NCI-H82 treated with DMSO at 0.1 percent for 48 hours (cell line): Measurements from ENCODE around the gene SLC18A3.

ENCODE experiments used
- DNase-seq: peaks from one replicate; lab custom pipeline; 2025; ENCODE audit not compliant: unreplicated experiment; lab: John Stamatoyannopoulos, UW

SLC18A3 gene

DNA sequence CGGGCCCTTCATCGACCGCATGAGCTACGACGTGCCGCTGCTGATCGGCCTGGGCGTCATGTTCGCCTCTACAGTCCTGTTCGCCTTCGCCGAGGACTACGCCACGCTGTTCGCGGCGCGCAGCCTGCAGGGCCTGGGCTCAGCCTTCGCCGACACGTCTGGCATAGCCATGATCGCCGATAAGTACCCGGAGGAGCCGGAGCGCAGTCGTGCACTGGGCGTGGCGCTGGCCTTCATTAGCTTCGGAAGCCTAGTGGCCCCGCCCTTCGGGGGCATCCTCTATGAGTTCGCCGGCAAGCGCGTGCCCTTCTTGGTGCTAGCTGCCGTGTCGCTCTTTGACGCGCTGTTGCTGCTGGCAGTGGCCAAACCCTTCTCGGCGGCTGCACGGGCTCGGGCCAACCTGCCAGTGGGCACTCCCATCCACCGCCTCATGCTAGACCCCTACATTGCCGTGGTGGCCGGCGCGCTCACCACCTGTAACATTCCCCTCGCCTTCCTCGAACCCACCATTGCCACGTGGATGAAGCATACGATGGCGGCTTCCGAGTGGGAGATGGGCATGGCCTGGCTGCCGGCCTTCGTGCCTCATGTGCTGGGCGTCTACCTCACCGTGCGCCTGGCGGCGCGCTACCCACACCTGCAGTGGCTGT lies 1.2 kb downstream of the SLC18A3 start:
- peak; percentile 25 for DNase-seq

DNA sequence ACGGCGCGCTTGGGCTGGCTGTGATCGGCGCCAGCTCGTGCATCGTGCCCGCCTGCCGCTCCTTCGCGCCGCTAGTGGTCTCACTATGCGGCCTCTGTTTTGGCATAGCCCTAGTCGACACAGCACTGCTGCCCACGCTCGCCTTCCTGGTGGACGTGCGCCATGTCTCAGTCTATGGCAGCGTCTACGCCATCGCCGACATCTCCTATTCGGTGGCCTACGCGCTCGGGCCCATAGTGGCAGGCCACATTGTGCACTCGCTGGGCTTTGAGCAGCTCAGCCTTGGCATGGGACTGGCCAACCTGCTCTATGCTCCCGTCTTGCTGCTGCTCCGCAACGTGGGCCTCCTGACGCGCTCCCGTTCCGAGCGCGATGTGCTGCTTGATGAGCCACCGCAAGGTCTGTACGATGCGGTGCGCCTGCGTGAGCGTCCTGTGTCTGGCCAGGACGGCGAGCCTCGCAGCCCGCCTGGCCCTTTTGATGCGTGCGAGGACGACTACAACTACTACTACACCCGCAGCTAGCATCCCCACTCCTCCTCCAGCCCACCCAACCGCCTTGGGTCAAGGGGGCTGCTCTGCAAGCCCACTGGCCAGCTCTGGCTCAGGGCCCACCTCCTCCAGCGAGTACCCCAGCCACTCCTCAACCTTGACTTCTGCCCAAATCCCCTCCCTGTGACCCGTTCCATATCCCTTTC lies 1.9 kb downstream of the SLC18A3 start:
- DNase-seq = no peak

DNA sequence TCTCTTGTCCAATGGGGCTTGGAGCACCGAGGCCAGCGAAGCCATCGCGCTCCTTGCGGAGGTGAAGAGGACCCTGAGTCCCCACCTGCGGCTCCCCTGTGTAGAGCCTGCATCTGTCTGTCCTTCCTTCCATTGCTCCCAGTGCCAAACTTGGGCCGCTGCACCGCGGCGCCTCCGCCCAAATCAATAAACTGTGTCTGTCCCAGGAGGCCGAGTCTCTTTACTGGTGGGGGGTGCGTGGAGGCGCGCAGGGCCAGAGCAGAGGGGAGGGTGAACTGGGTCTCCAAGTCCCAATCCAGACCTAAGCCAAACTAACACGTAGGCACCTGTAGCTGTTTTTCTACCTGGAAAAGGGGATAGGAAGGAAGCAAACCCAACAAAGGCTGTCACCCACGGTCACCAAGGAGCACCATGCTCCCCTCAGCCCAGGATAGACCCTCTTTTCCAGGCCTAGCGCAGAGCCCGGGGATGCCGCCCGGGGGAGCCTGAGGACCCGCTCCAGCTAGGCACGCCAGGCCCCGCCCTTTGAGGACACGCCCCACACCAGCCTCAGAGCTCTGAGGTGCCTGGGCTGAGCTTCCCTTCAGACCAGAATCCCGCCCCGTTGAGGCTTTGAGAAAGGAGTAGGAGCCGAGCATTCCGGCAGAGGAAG lies 2.5 kb downstream of the SLC18A3 start:
- DNase-seq = peak; percentile 42

DNA sequence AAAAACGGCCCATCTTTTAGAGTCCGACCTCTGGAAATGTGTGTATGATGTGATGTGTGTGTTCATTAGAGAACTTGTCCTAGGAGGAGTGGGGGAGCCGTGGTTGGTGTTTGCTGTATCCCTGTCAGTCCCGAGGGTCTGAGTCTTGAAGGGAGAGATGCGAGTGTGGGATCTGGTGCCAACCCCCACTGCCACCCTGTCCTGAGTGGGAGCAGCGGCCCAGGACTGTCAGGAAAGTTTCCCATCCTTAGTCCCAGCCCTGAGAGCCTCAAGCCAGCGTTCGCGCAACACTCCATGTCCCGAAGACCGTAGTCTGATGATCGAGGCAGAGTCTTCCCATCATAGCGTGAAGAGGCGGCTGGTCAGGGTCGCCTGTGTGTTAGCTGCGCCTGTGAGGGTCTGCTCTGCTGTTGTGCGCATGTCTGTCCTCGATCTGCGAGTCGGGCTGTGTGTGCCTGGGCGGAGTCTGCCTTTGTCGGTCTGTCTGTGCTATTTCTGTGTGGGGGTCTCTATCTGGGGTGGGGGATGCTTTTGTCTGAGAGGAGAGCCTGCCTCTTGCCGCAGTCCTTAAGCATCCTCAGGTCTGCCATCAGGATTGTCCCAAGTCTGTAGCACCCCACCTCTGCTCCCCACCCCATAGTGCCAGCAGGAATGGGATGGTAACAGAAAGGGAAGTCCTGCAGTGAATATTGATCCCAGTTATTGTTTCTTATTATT lies 3.2 kb downstream of the SLC18A3 start:
- DNase-seq = no peak

DNA sequence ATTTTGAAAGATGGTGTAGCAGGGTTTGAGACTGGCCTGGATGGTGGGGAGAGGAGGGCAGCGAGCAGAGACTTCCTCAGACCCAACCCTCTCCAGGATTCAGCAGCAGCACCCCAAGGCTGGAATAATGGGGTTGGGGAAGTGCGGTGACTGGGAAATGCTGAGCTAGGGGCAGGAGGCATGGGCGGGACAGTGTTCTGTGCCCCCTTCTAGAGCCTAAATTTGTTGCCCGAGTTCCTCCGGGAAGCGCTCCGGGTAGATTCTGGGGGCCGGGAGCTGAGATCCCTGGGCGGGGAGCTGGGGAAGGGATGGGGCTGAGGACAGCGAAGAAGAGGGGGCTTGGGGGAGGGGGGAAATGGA lies 3.8 kb downstream of the SLC18A3 start, which contains the start of gene CHAT:
Gene CHAT, plus strand, starts transcription at position 156 of the 360 bp plus-strand sequence. Its CDS starts 153 bp downstream, at position 309.
- no peak for DNase-seq

DNA sequence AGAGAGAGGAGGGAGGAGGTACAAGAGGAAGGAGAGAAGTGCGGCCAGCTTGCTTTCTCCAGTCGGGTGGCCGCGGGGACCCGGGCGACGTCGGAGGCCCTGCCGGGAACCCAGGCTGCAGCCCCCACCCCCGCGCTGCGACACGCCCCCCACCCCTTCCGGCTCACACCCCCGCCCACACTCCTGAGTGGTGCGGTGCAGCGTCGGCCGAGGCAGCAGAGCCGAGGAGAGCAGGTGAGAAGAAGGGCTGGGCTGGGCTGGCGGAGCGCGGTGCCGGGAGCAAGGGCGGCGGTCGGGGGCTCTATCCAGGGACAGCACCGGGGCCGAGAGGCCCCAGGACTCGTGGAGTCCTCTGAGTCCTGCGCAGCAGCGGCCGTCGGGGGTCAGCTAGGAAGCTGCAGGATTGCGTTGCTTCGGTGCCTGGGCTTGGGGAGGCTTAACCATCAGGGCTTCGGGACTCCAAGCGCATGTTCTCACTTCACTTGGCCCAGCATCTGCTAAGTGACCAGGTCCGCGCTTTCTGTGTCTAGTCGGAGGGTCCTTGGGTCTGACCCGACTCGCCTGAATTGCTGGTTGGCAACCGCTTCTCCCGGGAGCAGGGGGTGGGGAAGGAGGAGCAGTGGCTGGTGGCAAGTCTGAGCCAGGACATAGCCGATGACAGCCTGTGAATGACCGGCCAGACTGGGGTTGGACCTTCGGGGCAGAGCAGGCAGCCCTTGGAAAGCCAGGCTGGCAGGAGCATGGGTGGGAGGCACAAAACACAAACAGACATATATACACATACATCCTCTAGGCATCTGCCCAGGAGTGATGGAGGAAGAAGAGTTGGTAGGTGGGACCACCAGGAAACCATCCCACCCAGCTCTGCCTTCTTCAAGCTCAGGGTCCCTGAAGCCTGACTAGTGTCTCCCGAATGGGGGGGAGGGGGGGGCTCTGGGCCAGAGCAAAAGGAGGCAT lies 4.4 kb downstream of the SLC18A3 start:
- DNase-seq = no peak

DNA sequence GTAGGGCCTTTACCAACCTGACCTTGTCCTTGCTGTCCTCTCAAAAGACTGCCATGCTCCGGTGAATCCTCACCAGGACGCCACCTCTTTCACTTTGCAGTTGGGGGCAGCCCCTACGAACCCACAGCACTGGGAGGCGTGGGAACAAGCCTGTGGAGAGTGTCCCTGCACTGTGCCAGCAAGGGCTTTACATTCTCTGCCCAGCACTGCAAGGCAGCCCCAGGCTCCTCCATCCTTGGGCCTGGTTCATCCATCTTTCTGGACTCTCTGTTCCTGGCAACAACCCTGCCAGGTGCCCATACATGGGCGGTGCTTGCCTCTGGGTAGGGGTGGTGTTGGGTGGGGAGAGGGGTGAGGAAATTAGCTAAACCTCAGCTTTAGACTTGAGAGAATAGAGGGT lies 5.1 kb downstream of the SLC18A3 start:
- no peak for DNase-seq

DNA sequence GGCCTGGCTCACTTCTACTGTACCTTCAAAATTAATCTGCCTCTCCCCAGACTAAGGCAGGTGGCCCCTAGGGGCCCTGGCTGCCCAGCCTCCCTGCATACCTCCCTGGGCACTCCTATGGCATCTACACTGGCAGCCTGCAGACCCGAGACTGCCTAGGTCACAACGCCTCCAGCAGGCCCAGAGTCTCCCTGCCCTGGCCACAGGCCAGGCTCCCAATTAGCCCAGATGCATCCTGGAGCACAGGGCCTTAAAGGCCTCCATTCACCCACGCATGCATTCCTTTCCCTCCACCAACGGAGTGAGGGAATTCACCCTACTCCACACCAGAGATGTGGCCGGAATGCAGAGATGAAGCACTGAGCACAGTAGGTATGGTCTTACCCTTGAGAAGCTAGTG lies 5.6 kb downstream of the SLC18A3 start:
- no peak for DNase-seq

DNA sequence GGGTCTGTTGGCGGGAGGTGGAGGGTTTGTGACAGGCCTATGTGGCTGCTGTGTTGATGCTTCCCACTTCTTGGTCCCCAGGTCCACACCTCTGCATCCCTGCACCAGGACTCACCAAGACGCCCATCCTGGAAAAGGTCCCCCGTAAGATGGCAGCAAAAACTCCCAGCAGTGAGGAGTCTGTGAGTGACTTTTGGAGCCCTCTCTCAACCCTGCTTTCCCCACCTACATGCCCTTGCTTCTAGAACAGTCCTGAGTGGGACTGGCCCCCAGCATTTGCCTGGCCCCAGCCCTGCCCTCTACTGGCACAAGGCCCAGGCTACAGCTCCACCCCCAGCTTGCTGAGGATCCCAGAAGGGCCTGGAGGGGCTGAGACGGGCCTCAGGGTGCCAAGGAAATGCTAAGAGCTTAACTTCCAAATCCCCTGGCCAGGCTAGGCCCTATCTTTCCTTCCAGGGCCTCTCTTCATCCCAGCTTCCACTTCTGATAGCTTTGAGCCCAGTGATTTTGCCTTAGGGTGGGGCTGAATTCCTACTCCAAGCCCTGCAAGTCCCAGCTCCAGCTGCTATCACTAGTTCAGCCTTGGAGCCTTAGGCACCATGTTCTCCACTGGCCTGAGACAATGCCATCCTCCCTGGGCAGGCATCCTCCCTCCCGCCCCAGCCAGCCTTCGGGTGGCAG lies 6.5 kb downstream of the SLC18A3 start:
- peak; percentile 17 for DNase-seq

DNA sequence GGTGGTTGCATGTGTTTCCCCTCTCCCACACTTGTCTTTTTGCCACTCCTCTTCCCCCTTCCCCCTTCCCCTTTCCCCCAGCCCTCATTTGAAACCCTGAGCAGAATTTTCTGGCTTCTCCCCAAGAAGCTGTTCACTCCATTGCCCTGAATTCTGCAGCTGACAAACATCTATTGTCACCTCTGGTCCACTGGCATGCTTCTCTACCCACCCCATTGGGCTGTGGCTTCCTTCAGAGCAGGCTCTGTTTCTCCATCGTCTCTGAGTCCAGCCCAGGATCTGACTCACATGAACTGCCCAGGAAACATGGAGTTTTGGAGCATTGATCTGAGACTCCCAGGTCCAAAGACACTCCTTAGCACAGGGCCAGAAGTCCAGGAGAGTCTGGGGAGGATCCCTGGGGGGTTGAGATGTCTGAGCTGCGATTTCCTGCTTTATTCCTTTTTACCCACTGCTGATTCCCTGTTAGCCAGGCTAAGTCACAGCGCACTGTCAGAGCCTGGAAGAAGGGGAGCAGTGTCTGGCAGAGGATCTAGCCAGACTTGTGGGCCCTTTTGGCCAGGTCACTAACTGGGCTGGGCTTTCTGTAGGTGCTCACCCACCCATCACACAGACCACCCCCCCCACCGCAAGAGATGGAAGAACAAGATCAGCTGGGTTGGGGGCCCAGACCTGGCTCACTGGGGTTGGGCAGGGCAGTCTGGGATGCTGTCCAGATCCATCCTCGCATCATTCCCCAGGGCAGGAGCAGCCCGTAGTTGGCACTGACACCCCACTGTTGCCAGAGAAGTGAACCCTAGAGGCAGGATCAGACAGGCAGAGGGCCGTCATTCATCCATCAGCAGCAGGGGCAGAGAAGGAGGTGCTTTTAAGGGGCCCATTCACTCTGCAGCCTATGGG lies 7.3 kb downstream of the SLC18A3 start:
- no peak for DNase-seq

DNA sequence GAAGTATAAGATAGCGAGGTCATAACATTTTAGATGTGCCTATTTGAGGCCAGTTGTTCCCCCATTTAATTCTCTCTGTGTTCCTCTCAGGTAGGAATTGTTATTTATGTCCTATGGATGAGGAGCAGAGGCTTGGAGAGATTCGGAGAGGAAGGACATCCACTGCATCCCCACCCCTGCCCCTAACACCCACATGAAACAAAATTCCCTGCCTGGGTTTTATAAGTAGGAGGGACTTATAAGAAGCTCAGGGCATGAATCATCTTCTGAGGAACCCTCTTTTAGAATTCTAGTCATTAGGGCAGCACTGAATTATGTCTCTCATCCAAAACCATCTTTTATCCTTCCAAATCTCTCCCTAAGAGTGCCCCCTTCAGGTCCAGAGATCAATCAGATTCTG lies 8.7 kb downstream of the SLC18A3 start:
- DNase-seq = no peak

DNA sequence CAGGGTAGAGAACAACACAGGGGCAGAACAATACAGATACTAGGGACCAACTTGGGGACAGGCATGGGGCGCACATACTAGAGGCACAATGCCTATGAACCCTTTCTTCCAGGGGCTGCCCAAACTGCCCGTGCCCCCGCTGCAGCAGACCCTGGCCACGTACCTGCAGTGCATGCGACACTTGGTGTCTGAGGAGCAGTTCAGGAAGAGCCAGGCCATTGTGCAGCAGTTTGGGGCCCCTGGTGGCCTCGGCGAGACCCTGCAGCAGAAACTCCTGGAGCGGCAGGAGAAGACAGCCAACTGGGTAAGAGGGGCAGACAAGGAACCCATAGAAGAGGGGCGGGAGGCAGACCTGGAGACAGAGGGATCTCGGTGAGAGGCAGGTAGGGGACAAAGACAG lies 9.5 kb downstream of the SLC18A3 start:
- no peak for DNase-seq

DNA sequence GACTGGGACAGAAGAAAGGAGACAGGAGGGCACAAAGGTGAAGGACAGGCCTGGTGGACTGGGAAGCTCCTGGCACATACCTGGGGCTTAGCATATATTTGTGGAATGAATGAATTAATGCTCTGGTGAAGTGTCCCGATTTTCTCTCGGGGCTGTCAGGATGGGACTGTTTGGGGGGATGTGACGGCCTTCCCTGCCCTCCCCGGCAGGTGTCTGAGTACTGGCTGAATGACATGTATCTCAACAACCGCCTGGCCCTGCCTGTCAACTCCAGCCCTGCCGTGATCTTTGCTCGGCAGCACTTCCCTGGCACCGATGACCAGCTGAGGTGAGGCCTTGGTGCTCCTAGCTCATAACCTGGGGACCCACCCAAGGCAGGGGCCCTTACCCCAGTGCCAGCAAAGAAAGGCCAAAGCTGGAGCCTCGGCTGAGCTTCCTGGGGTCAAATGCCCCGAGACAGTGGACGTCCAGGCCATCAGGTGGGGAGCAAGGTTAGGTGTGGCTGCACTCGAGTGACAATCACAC lies 10.2 kb downstream of the SLC18A3 start:
- no peak for DNase-seq

DNA sequence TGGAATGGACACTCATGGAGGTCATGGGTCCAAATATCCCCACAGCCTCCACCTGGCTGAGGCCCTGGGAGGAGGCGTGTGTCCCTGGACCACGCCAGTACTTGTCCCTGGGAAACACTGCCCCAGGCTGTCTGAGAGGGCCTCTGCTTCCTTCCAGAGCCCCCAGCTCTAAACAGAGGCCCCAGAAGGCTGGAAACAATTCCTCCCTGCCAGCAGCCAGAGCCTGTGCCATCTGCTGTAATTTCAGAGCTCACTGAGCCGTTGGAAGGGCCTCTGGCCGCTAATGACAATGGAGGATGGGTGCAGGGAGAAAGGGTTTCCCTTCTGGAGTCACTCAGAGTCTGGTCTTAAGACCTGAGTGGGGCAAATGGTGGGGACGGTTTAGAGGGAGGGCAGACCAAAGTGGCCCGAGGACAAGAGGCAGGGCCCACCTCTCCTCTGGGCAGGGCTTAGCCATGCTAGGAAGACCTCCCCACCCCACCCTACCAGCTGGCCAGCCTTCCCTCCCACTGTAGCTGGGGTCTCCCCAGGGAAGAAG lies 10.8 kb downstream of the SLC18A3 start:
- DNase-seq = peak; percentile 56

DNA sequence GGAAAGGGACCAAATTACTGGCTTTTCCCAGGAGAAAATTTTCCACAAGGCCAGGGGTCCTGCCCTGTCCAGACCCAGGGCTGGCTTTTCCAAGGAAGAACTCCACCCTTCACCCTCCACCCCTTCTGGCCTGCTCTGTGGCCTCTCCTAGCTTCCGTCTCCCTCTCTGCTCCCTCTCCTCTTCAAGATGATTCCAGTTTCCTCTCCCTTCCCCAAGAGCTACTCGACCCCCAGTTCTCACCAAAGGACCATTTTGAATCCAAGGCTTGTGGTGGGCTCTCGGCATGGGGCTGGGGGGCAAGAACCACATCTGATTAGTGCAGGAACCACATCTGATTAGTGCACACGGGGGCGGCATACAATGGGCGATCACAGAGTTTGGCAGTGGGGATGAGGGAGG lies 11.5 kb downstream of the SLC18A3 start:
- no peak for DNase-seq

DNA sequence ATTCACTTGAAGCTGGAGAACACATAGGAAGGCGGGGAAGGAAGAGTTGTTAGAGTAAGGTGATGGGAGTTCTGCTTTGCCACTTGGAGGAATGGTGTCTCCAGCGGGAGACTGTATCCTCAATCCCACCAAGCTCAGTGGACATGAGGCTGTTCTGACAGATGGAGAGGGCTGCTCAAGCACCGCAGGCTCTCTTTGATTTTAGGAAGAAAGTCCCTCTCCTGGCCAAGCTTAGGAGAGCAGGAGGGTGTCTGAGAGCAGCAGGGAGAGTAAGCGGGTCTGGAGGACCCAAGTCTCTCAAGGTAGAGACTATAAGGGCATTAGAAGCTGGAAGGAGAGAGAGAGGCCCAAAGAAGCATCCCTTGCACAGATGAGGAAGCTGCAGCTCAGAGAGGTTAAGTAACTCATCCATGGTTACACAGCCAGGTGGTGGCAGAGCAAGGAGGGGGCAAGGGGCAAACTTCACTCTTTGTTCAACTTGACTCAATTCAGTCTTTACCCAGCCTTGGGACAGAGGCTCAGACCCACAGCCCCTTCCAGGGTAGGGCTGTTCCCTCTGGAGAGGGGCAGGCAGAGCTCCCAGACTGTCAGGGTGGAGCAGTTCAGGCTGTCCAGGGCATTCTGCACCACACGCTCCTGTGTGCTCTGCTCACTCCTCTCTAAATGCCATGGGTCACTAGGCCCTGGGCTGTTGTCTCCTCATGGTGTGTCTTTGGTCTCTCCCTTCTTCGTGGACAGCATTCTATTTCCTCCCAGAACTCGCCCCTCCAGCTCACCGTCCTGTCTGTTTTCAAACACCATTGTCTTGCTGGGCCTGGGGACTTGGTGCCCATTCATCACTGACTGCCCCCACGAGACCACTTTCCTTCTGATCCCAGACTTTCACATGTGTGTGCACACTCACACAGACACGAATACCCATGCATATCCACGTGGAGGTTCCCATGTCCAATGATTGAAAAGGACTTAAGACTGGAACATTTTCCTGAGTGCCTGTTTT lies 12.6 kb downstream of the SLC18A3 start:
- DNase-seq = no peak

DNA sequence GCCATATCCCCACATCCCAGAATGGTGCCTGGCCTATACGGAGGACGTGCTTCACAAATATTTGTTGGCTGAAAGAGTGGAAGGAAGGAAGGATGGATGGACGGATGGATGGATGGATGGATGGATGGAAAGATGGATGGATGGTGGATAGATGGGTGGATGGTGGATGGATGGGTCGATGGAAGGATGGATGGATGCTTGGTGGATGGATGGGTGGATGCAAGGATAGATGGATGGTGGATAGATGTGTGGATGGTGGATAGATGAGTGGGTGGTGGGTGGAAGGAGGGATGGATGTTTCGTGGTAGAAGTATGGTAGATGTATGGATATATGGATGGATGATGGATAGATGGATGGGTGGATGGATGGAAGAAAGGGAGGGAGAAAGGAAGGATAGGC lies 14.5 kb downstream of the SLC18A3 start:
- DNase-seq = no peak
